Peyer's patch (tissue), 4 donors: ENCODE data around the gene C2orf78.

Experiments used
- POLR2A ChIP-seq, 2 donors: fragments of 450-650 bp; IDR thresholded peaks; one replicate each; pipeline ENCODE4 v1.5.1; 2017; ENCODE audit warnings: antibody characterized with exemption in 2 of 2, mild to moderate bottlenecking in 2 of 2, moderate library complexity in 2 of 2
- TF ChIP-seq, protein P1 (sequence below), 6 experiments: fragments of 450-650 bp in 4 of 6; fragments of 200-600 bp in 2 of 6; sonication (generic) in 1 of 6; IDR thresholded peaks; one replicate each; pipeline ENCODE4 v1.5.1; 2017 to 2019; ENCODE audit warnings: antibody characterized with exemption in 6 of 6, mild to moderate bottlenecking in 3 of 6, moderate library complexity in 1 of 6

DNA sequence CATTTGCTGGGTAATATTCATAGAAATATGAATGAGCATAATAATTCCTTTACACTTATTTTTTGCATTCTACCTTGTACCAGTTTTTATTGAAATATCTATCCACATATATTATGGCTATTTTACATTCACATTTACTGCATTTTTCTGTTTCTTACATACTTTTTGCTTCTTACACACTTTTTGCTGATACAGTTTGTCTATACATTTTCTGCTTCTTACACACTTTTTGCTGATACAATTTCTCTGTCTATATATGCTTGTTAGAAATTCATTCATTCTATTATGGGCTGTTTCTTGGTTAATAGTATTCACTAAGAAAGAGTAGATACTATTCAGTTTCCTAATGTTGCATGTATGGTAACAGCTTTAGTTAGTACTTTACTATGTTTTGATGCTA lies 27.9 kb downstream of the C2orf78 start:
- TF ChIP-seq, protein P1, sequence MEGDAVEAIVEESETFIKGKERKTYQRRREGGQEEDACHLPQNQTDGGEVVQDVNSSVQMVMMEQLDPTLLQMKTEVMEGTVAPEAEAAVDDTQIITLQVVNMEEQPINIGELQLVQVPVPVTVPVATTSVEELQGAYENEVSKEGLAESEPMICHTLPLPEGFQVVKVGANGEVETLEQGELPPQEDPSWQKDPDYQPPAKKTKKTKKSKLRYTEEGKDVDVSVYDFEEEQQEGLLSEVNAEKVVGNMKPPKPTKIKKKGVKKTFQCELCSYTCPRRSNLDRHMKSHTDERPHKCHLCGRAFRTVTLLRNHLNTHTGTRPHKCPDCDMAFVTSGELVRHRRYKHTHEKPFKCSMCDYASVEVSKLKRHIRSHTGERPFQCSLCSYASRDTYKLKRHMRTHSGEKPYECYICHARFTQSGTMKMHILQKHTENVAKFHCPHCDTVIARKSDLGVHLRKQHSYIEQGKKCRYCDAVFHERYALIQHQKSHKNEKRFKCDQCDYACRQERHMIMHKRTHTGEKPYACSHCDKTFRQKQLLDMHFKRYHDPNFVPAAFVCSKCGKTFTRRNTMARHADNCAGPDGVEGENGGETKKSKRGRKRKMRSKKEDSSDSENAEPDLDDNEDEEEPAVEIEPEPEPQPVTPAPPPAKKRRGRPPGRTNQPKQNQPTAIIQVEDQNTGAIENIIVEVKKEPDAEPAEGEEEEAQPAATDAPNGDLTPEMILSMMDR (IDR thresholded peaks at IDR 0.05): no peak
- no peak for TF ChIP-seq POLR2A (IDR thresholded peaks at IDR 0.05)
